ENCODE data around the gene ABL1.

ABL1 gene

DNA sequence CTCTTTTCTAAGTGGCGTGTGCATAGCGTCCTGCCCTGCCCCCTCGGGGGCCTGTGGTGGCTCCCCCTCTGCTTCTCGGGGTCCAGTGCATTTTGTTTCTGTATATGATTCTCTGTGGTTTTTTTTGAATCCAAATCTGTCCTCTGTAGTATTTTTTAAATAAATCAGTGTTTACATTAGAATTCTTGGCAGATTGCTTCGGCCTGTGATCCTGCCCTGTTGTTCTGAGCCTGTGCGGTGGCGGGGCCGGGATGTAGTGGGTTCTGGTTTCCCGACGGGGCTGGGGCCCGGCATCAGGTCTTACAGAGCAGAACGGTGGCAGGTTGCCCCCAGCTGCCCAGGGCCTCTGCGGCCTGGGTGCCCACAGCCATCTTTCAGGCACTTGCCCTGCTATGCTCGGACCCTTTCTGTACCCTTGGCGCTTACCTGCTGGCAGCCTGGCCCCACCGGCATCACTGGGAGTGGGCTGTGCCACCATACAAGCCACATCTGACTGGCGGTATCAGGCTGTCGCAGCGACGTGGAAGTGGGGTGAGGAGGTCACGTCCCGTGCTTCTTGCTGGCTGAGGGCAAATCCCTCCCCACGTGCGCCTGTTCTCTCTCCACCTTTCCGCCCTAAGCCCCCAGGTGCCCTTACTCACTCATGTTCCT lies 52.6 kb downstream of the ABL1 start:
- in situ Hi-C loops (cut with MboI; ENCODE audit: low sequenced_read_pairs), result no loop called here

DNA sequence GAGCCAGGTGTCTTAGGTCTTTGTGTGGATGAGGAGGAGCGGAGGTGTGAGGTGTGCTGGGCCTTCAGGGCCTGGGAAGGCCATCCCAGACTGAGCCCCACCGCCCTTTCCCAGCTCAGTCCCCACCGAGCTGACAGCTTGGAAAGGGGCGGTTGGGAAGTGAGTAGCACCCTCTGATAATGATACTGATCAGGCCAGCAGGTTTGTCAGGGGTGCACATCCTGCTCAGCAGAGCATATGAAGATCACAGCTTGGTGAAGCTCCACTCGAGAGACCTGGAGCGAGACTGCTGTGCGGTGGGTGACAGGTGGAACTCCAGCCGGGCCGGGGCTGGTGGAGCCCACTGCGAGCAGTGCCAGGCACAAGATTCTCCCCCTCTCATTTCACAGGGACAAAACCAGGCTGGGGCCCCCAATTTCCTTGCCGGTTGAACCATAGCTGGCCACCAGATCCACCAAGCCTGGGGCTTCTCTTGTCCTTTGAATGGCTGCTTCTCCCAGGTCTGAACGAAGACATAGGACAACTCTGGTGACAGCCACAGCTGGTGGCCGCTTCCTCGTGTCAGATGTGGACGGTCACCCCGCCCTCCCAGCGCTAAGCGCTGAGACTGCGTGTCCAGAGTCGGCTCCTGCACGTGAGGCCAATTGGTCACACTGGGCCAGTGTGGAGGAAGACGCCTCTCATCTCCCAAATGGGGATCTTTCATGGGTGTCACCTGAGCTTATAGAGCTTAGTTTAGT lies 53.3 kb downstream of the ABL1 start:
- in situ Hi-C loops (cut with MboI; ENCODE audit: low sequenced_read_pairs), result no loop called here

DNA sequence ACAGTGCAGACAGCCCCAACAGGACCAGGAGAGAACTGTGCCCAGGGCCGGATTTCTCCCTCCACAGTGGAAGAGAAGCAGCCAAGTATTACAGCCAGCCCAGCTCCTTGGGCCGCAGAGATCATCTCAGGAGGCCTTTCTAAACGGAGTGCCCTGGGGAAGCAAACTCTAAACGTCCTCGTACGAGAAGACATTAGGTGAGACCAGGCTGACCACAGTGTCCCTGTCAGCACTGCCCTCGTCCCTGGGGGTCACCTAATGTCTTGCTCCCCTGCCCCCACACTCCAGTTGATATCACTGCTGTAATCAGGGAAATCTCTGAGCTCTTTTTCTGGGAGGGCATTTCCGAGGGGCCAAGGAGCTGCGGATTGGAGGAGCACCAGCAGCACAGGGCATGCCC lies 55.1 kb downstream of the ABL1 start:
- in situ Hi-C loops (cut with MboI; ENCODE audit: low sequenced_read_pairs), result no loop called here

DNA sequence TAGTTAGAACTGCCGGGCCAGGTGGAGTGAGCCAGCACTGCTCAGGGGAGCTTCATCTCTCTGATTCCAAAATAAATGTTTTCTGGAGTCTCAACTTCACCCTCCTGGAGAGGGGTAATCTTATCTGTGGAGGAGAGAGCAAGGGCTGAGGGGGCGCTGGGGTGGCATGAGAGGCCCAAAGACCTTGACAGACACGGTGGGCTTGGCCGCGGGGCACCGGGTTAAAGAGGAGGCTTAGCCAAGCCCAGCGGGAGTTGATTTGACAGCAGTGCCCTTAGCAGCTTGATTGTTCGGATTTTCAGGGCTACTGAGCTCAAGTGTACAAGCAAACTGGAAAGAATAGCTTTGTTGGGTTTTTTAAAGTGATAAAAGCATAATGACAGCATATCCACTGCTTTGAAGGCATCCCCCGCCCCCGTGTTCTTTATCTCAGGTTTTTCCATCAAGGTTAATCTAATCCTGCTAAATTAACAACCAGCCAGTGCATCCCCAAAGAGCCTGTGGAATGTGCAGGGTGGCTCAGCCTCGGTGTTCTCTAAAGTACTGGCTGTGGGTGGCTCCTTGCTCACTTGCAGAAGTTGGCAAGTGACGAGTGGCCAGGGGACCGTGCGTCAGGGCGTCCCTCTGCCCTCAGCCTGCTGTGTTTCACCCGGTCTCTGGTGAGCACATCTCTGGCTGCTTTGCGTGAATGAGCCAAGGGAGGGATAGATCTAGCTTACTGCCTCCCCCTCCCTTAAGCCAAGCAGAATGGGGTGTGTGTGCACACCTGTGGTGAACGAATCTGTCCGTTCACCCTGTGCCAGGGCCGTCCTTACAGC lies 56.0 kb downstream of the ABL1 start:
- in situ Hi-C loops (cut with MboI; ENCODE audit: low sequenced_read_pairs), result no loop called here

DNA sequence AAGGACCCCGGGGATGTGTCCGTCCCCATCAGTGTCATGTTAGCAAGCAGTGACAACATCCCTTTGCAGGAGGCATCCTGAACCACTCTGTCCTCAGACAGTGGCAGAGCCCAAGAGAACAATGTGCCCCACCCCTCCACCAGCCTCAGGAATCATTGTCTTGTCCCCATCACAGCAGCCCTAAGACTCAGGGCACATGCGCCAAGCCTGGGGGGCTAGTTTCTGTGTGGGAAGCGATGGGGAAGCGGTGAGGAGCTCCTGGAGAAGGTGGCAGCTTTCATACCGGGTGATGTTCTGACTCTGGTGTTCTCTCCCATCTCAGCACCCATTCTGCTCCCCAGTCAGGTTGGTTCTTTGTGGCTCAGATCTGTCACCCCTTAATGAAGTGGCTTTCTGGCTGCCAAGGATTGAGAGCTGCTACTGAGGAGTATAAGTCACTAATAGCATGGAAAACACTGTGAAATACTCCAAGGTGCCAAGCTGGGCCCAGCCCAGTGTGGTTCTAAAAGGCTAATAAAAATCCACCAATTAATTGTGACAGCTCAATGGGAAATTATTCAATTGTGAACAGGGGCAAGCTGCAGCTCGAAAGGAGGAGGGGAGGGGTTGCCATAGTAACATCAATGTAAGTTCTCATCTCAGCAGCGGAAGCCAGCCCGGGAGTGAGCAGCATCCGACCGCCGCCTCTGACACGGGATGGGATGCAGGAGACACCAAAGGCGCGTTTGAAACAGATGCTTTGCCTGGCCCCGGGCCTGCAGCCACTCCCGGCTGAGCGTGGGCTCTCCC lies 56.8 kb downstream of the ABL1 start:
- in situ Hi-C loops (cut with MboI; ENCODE audit: low sequenced_read_pairs), result no loop called here

DNA sequence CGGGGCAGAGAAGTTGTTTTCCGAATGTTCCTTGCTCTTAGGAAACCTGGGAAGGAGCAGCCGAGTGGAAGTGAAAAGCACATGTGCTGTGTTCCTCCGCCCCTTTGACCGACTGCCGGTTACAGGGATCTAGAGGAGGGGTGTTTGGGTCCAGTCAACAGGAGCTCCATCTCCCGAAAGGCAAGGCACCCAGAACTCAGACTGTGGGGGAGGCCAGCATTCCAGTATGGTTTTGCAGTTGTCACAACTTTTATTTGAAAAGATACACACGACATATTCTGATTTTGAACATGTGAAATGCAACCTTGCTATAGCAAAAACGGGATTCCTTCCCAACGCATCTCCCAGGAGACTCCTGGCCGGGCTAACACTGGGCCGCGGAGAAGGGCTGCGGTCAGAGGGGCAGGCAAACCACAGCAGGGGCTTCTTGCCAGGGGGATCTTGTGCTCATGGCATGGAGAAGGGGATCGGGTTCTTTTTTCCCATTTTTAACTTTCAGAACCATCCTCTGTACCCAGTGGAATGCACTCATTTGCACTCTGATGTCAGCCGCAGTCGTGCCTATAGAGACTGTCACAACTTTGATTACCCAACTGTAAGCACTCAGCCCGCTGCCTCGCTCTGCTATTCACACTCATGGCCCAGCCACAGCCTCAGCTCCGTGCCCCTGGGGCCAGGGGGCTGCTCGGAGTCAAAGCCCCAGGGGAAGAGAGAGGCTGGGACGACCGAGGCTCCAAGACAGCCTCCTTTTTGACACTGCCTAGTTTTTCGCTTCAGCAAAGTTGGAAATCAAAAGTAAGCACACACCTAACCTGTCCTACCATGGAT lies 57.6 kb downstream of the ABL1 start:
- in situ Hi-C loops (cut with MboI; ENCODE audit: low sequenced_read_pairs), result no loop called here

DNA sequence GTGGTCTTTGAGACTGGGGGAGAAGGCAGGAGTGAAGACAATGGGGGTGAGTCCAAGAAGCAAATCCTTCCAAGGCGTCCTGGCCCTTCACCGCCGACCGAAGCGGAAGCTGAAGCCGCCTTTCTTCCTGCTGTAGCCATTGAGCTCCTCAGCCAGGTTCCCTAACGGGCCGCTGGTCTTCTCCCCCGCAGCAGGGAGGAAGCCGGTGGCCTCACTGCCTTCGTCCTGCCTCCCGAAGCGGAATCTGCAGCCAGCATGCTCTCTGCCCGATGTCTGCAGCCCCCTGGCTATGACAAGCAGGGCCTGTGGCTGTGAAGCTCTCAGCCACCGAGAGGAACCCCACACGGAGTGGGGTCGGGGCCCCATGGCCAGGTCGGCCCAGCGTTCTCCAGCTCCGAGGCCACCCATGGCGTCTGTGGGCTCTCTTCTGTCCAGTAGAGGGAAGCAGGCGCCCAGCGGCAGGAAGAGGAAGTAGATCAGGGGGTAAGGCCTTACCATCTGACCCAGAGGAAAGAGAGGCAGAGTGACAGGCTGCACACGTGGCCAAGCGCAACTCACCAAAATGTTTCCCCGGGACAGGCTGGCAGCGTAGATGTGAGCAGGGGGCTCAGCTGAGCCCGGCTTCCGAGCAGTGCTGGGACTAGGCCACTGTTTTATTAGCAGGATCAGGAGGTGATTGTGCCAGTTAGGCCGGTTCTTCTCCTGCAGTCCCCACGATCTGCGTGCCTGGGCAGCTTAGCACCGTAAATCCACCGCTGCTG lies 58.5 kb downstream of the ABL1 start:
- in situ Hi-C loops (cut with MboI; ENCODE audit: low sequenced_read_pairs), result no loop called here

DNA sequence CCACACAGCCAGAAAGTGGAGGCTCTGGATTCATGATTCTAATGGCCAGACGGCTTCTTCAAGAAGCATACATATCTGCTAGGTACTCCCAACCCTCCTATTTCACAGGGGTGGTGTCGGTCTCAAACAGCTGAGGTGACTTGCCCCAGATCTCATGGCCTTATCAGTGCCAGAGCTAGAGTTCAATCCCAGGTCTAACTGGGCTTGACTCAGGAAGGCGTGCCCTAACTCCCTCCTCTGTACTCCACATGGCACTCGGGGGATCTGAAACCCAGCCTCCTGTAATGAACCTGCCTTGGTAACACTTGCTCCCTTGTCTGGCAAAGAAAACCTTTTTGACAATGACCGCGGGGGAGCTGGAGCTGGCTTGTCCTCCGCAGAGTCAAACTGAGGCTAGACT lies 59.5 kb downstream of the ABL1 start:
- in situ Hi-C loops (cut with MboI; ENCODE audit: low sequenced_read_pairs), result no loop called here

DNA sequence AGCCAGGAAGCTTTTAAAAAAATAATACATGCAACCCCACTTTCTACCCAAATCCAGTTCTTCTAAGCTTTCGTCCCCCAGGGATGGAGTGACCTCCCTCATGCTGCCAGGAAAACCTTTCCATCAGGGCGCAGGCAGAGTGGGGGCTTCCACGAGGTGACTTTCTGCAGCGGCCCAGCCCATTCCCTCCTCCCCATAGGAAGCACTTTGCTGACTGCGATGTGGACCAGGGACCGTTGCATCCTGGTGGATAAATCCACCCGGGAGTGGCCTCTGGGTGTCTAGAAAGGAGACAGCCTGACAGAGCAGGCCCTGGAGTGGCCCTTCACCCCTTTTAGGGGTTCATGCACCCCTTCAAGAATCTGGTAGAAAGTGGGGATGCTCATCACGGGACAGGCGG lies 60.0 kb downstream of the ABL1 start:
- in situ Hi-C loops (cut with MboI; ENCODE audit: low sequenced_read_pairs), result no loop called here

DNA sequence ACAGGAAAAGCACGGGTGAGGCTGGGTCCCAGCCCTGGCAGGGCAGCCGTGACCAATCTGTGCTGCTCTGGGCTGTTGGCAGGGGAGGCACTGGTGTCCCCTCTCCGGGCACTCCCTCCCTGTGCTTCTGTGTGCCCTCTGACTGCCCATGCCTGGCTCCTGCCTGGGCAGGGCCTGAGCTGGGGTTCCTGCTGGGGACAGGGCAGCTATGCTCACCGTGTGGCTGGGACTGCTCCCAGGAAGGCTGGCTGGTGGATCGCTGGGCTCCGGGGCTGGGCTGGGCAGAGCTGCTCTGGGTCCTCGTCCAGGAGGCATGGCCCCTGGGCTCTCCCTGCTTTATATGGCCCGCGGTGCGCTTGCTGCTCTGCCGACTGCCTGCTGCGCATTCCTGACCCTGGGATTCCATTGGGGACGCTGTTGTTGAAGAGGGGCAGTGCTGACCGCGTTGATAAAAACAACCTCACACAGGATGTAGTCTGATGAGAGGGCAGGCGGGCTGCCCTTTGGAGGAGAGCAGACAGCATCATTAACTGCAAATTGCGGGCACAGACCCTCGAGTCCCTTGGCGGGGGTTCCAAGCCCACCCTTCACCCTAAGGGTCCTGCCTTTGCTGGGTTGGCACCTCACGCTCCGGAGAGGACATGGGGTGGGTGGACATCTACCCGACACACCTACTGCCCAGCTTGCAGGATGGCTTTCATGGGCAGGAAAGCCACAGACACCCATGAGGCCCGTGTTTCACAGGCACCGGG lies 60.6 kb downstream of the ABL1 start:
- in situ Hi-C loops (cut with MboI; ENCODE audit: low sequenced_read_pairs), result no loop called here

DNA sequence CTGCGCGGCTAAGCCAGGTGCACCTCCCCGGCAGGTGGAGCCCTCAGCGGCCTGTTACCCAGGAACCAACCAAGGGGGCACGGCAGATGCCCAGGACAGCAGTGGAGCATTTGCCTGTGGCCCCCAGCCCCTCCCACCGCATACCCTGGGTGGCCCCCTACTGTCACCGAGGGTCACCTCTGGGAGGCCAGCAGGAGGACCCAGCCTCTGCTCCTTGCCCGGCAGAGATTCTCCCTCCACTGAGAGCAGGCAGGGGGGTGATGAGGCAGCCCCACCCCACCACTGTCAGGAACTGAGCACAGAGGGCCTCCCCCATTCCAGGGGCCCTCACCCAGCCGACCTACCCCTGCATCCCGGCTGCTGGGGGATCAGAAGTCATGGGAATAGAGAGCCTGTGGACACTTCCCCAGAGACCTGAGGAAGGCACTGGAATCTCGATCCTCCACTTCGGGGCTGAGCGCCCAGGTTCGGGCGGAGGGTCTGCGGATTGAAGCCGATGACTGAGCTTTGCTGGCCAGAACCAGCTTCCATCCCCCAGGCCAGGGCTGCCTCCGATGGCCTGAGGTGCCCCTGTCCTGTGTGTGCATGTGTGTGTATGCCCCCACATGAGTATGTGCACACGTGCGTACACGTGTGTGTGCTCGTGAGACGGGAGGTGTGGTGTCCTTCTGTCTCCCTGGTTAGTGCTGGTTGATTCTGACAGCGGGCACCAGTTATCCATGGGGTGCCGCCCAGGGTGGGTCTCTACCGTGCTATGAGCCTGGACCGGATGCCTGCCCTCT lies 61.4 kb downstream of the ABL1 start, which contains the start of gene QRFP:
QRFP (minus strand) TSS at position 580 of the 782 bp plus-strand sequence. CDS start 2,974 bp downstream, outside the sequence.
- in situ Hi-C loops (cut with MboI; ENCODE audit: low sequenced_read_pairs), result no loop called here

DNA sequence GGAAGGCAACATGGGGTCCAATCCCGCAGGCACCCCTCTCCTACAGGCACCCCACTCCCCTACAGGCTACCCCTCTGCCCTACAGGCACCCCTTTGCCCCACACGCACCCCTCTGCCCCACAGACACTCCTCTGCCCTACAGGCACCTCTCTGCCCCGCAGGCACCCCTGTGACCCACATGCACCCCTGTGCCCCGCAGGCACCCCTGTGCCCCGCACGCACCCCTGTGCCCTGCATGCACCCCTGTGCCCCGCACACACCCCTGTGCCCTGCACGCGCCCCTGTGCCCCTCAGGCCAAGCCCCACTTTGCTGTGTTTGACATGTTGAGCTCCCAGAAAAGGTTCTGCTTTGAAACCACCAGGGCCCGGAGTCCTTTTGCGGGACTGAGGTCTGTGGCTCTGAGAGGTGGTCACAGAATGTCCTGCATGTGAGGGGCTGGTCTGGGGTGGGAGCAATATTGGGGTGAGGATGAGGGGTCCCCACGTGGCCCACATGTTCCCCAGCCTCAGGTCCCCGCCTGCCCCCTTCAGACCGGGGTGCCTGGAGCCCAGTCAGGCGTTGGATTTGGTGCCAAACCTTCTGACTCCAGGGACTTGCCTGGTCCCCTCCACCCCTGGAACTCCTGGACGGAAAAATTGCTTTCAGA lies 62.2 kb downstream of the ABL1 start:
- in situ Hi-C loops (cut with MboI; ENCODE audit: low sequenced_read_pairs), result no loop called here

DNA sequence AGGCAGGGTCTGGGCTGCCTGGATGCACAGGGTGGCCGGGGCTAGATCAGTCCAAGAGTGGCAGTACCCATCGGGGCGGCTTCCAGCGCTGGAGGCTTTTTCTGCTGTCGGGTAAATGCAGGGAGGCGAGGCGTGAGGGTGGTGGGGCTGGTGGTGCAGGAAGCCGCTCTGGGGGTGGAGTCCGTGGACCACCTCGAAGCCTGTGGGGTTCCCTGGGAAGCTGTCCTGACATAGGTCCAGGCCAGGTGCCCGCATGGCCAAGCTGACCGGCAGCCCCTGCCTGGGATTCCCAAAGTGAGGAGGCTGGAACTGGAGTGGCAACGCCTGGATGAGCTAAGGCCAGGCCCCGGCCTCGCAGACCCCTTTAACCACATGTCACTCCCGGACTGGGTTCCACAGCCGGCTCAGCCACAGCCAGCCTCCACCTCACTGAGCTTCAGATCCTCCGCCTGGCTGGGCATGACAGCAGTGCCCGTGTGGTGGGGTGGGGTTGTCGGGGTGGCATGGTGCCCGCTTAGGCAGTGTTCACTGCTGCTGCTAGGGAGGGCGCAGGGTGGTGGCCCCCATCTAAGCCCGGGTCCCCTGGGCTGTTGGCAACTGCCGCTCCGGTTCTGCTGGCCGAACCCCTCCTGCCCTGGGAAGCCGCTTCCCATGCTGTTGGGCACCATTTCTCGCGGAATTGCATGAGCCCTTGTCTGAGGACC lies 62.9 kb downstream of the ABL1 start:
- in situ Hi-C loops (cut with MboI; ENCODE audit: low sequenced_read_pairs), result no loop called here

DNA sequence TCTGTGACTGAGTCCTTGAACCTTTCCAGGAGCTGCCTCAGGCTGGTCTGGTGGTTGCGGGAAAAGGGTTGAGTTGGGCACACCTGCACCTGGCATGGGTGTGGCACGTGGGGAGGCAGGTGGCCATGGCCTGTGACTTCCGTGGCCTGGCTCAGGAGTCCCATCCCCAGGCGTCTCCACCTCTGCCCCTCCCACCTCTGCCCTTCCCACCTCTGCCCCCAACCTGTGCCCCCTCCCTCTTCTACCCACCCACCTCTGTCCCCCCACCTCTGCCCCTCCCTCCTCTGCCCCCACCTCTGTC lies 63.4 kb downstream of the ABL1 start:
- in situ Hi-C loops (cut with MboI; ENCODE audit: low sequenced_read_pairs), result no loop called here

DNA sequence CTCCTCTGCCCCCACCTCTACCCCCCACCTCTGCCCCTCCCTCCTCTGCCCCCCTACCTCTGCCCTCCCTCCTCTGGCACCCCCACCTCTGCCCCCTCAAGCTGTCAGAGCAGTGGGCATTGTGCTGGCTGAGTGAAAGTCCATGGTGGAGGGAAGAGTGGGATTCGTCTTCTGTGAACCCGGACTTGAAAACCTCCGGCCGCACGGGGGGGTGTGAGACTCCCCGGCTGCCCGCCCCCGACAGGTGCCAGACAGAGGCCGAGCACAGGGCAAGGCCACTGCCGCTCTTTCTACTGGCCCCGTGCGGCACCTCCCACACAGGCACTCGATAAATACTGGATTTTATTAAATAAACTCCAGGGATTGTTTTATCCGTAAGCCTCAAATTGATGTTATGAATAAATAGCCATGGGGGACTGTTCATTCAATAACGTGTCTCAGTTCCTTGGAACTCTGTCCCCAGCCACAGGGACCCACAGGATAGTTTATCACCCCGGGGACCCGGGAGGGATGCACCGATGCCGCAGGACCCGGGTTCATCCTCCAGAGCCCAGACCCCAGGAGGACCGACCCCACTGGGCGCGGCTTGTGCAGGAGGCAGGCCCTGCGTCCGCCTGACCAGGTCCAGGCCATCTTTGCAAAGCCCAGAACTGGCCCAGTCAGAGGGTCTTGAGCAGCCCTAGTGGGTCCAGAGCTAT lies 64.1 kb downstream of the ABL1 start:
- in situ Hi-C loops (cut with MboI; ENCODE audit: low sequenced_read_pairs), result no loop called here

DNA sequence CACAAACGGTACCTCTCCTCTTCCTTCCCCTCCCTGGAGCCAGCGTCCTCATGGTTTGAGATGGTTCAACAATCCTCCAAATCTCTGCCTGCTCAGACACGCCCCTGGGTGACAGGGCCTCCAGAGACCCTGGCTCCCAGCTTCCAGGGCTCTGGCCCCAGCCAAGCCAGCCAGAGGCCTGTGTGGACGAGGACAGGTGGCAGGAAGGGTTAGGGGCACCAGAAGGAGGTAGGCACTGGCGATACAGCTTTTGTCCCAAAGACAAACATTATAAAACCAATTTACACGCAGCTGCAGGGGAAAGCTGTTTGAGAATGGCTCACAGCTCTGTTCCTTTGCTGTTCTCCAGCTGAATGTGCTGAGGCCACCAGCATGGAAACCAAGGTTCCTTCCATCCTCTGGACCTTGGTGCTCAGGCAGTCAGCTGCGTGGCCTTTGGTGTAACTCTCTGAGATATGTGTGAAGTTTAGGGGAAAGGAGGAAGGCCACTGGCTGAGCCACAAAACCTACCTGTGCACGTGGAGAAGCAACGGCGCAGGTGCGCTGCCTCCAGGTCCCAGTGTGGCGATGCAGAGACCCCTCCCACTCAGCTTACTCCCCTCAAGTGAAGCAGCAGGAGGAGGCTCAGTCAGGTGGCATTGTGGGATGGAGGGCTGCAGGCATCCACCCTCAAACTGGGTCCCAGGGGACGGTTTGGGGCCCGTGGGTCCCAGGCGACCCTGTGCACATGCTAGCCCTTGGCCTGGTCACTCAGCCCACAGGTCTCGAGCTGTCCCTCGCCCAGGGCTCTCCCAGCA lies 65.8 kb downstream of the ABL1 start:
- in situ Hi-C loops (cut with MboI; ENCODE audit: low sequenced_read_pairs), result no loop called here

All from hTERT RPE-1 (cell line).